ENCODE data around the gene FLT3.
A peak's percentile ranks its signal among the peaks of the same experiment; 100 is the strongest.

The FLT3 gene

DNA sequence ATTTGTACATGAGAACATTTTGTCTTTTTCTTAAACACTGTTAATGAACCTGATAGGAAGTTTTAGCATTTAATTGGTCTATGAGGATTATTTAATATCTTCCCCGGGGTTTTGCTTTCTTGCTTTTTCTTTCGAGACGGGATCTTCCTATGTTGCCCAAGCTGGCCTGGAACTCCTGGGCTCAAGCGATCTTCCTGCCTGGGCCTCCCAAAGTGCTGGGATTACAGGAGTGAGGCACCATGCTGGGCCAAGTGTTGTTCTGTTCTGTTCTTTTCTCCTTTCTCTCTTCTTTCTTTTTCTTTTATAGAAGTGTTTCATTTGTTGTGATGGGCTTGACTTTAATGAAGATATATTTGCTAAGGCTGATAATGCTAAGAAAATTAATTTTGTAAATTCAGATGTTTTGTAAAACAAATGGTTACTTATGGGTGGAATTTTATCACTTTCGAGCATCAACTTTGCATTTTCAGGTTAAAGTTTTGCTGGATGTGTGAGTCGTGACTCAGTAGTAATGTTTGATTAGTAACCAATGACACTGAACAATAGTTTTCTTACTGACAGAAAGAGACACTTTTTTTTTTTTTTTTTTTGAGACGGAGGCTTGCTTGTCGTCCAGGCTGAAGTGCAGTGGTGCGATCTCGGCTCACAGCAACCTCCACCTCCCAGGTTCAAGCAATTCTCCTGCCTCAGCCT is 40.2 kb upstream of the FLT3 start:
- Histone ChIP-seq H3K4me3 (ENCODE audit: low read length) (peak overlapping the region; percentile 61; the same call in 1 of the 2 replicates), H3K27ac (ENCODE audit: low read length) (no peak overlapping the region)

DNA sequence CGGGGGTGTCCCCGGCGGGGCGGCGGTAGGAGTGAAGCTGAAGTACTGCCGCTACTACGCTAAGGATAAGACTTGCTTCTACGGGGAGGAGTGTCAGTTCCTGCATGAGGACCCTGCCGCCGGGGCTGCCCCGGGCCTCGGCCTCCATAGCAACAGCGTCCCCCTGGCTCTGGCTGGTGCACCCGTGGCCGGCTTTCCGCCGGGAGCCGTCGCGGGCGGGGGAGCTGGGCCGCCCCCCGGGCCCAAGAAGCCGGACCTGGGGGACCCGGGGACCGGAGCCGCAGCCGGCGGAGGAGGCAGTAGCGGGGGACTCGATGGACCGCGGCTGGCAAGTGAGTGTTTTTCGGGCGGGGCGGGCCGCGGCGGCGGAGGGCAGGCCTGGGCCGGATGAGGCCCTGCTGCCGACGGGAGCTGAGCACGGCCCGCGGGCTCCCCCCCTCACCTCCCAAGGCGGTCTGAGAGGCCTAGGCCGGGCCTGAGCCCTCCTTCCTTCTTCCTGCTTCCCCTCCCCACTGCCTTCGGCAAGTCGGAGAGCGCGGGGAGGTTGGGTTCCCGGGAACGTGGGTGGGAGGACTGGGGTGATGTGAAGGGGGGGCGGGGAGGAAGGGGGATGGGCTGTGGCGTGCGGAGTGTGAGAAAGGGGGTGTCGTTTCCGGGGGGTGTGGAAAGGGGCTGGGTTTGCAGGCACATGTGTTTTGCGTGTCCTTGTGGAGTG is 38.5 kb upstream of the FLT3 start:
- peak overlapping the region; percentile 91 for H3K27ac ChIP-seq (ENCODE audit: low read length)
- H2AFZ ChIP-seq (ENCODE audit: low read length): 0 out of 2 replicates have a peak overlapping the region, but pooled peaks have one; percentile 27
- TF ChIP-seq EZH2phosphoT487 (IDR thresholded peaks at IDR 0.05; ENCODE audit: low read length) (no peak), EZH2 (optimal IDR thresholded peaks at IDR 0.05; ENCODE audit: low read depth, low read length) (no peak)
- TF ChIP-seq, protein P1, sequence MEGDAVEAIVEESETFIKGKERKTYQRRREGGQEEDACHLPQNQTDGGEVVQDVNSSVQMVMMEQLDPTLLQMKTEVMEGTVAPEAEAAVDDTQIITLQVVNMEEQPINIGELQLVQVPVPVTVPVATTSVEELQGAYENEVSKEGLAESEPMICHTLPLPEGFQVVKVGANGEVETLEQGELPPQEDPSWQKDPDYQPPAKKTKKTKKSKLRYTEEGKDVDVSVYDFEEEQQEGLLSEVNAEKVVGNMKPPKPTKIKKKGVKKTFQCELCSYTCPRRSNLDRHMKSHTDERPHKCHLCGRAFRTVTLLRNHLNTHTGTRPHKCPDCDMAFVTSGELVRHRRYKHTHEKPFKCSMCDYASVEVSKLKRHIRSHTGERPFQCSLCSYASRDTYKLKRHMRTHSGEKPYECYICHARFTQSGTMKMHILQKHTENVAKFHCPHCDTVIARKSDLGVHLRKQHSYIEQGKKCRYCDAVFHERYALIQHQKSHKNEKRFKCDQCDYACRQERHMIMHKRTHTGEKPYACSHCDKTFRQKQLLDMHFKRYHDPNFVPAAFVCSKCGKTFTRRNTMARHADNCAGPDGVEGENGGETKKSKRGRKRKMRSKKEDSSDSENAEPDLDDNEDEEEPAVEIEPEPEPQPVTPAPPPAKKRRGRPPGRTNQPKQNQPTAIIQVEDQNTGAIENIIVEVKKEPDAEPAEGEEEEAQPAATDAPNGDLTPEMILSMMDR (IDR thresholded peaks at IDR 0.05; ENCODE audit: low read length): no peak

More for the DNA sequence above, 40.2 kb upstream of the FLT3 start:
- Histone ChIP-seq H3F3A (ENCODE audit: insufficient read depth, low read length) (peaks cover 4% of the 10 kb centered on the region), H4K20me1 (ENCODE audit: insufficient read depth, low read length) (no peaks in the 10 kb centered on the region), H3K36me3 (replicated peaks; ENCODE audit: insufficient read depth, low read length) (no peaks in the 10 kb centered on the region), H3K9me3 (replicated peaks; ENCODE audit: insufficient read depth, low read length) (no peaks in the 10 kb centered on the region), H3K27me3 (replicated peaks; ENCODE audit: insufficient read depth, low read length) (no peaks in the 10 kb centered on the region), H3K9me2 (replicated peaks; ENCODE audit: insufficient read depth, low read length) (no peaks in the 10 kb centered on the region), H2AFZ (ENCODE audit: low read length) (no peak overlapping the region), H3K4me1 (ENCODE audit: low read length) (no peaks in the 10 kb centered on the region), H3K9ac (ENCODE audit: low read length) (no peak overlapping the region), H3K79me2 (ENCODE audit: low read length) (peaks cover 62% of the 10 kb centered on the region), H3K4me2 (ENCODE audit: low read depth, low read length) (peak overlapping the region; percentile 74; the same call in 1 of the 2 replicates)
- TF ChIP-seq, protein P1 (IDR thresholded peaks at IDR 0.05; ENCODE audit: low read length): no peak
- no peak for TF ChIP-seq EZH2 (optimal IDR thresholded peaks at IDR 0.05; ENCODE audit: low read depth, low read length)
- no peak for TF ChIP-seq EZH2phosphoT487 (IDR thresholded peaks at IDR 0.05; ENCODE audit: low read length)
- DNase-seq: no peak

DNA sequence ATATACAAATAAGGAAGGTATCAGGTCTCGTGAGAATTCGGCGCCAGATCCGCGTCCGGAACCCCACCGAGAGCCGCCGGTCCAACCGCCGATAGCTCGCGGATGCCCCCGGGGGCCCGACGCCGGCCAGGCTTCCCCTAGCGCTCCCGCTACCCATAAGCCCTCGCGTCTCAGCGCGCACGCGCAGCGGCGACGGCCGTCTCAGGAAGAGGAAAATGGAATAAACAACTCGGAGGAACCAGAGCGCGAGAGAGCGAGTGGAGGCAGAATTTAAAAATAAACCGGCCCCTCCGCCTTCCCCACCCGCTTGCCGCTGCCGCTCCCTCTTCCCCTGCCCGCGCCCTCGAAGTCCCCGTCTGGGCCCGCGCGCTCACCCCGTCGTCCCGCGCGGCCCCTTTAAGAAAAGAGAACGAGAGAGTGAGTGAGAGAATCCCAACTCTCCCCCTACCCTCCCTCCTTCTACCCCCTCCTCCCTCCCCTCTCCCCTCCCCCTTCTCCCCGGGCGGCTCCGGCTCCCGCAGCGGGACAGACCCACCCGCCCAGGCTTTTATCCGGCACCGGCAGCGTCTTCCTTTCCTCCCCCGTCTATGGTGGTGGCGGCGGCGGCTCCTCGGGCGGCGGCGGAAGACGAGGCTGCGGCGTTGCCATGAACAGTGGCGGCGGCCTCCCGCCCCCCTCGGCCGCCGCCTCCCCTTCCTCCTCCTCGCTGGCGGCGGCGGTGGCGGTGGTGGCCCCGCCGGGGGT is 37.8 kb upstream of the FLT3 start, which contains the start of gene PAN3:
Gene PAN3, plus strand, starts transcription at position 534 of the 744 bp plus-strand sequence. Its CDS starts 113 bp downstream, at position 647.
- peak within 1 kb of the TSS; percentile 61 for H3K4me3 ChIP-seq (ENCODE audit: low read length)
- H3K9ac ChIP-seq (ENCODE audit: low read length): peak within 1 kb of the TSS; percentile 85
- H3K9me2 ChIP-seq (replicated peaks; ENCODE audit: insufficient read depth, low read length): no peaks in the 10 kb centered on the region
- peak within 1 kb of the TSS; percentile 91 for H3K27ac ChIP-seq (ENCODE audit: low read length)
- peak; percentile 80 for DNase-seq
- no peaks in the 10 kb centered on the region for H3K36me3 ChIP-seq (replicated peaks; ENCODE audit: insufficient read depth, low read length)
- peaks cover 40% of the 10 kb centered on the region for H3K79me2 ChIP-seq (ENCODE audit: low read length)
- H3K27me3 ChIP-seq (replicated peaks; ENCODE audit: insufficient read depth, low read length): no peaks in the 10 kb centered on the region
- no peaks in the 10 kb centered on the region for H3K9me3 ChIP-seq (replicated peaks; ENCODE audit: insufficient read depth, low read length)
- TF ChIP-seq, protein P1 (IDR thresholded peaks at IDR 0.05; ENCODE audit: low read length): no peak
- no peak for TF ChIP-seq EZH2phosphoT487 (IDR thresholded peaks at IDR 0.05; ENCODE audit: low read length)
- TF ChIP-seq EZH2 (optimal IDR thresholded peaks at IDR 0.05; ENCODE audit: low read depth, low read length): no peak
- H4K20me1 ChIP-seq (ENCODE audit: insufficient read depth, low read length): no peaks in the 10 kb centered on the region
- peak within 1 kb of the TSS; percentile 59 for H3K4me2 ChIP-seq (ENCODE audit: low read depth, low read length)
- no peaks in the 10 kb centered on the region for H3K4me1 ChIP-seq (ENCODE audit: low read length)
- H2AFZ ChIP-seq (ENCODE audit: low read length): peak within 1 kb of the TSS; percentile 62
- H3F3A ChIP-seq (ENCODE audit: insufficient read depth, low read length): peaks cover 4% of the 10 kb centered on the region

More for the DNA sequence above, 38.5 kb upstream of the FLT3 start:
- Histone ChIP-seq H3K9me2 (replicated peaks; ENCODE audit: insufficient read depth, low read length) (no peaks in the 10 kb centered on the region), H3K4me1 (ENCODE audit: low read length) (no peaks in the 10 kb centered on the region), H3K4me2 (ENCODE audit: low read depth, low read length) (no peak overlapping the region), H3K36me3 (replicated peaks; ENCODE audit: insufficient read depth, low read length) (no peaks in the 10 kb centered on the region), H3K27me3 (replicated peaks; ENCODE audit: insufficient read depth, low read length) (no peaks in the 10 kb centered on the region), H4K20me1 (ENCODE audit: insufficient read depth, low read length) (no peaks in the 10 kb centered on the region), H3K9ac (ENCODE audit: low read length) (peak overlapping the region; percentile 85), H3K9me3 (replicated peaks; ENCODE audit: insufficient read depth, low read length) (no peaks in the 10 kb centered on the region), H3K79me2 (ENCODE audit: low read length) (peaks cover 47% of the 10 kb centered on the region), H3K4me3 (ENCODE audit: low read length) (peak overlapping the region; percentile 61), H3F3A (ENCODE audit: insufficient read depth, low read length) (peaks cover 4% of the 10 kb centered on the region)
- peak; percentile 60 for DNase-seq
